ENCODE results near the gene DYRK3.

The DYRK3 gene

GRCh38 chr1:206661161-206661820, 26.0 kb downstream of the DYRK3 start:
- DNase-seq (ENCODE audit: low read depth), result no peak

- DNase-seq (ENCODE audit: low read depth), result no peak
Measured at GRCh38 chr1:206662396-206663092, 27.2 kb downstream of the DYRK3 start.

GRCh38 chr1:206663362-206663761, 28.0 kb downstream of the DYRK3 start:
- no peak for DNase-seq (ENCODE audit: low read depth)

- peak; percentile 56 for DNase-seq (ENCODE audit: low read depth)
Measured at GRCh38 chr1:206663832-206664652, 28.7 kb downstream of the DYRK3 start.

GRCh38 chr1:206664740-206665139, 29.4 kb downstream of the DYRK3 start:
- no peak for DNase-seq (ENCODE audit: low read depth)

GRCh38 chr1:206666031-206666561, 30.8 kb downstream of the DYRK3 start:
- DNase-seq (ENCODE audit: low read depth), result no peak

GRCh38 chr1:206666954-206667665, 31.8 kb downstream of the DYRK3 start:
- DNase-seq (ENCODE audit: low read depth), result no peak

- DNase-seq (ENCODE audit: low read depth), result no peak
Measured at GRCh38 chr1:206668351-206668750, 33.0 kb downstream of the DYRK3 start.

- no peak for DNase-seq (ENCODE audit: low read depth)
Measured at GRCh38 chr1:206668874-206669410, 33.6 kb downstream of the DYRK3 start.

GRCh38 chr1:206672011-206672688, 36.8 kb downstream of the DYRK3 start:
- DNase-seq (ENCODE audit: low read depth), result no peak

- DNase-seq (ENCODE audit: low read depth), result no peak
Measured at GRCh38 chr1:206672844-206673758, 37.8 kb downstream of the DYRK3 start.

- no peak for DNase-seq (ENCODE audit: low read depth)
Measured at GRCh38 chr1:206674236-206674635, 38.9 kb downstream of the DYRK3 start.

GRCh38 chr1:206674745-206675175, 39.4 kb downstream of the DYRK3 start:
- DNase-seq (ENCODE audit: low read depth), result no peak

- DNase-seq (ENCODE audit: low read depth), result no peak
Measured at GRCh38 chr1:206676499-206676898, 41.2 kb downstream of the DYRK3 start.

GRCh38 chr1:206678490-206678889, 43.2 kb downstream of the DYRK3 start:
- DNase-seq (ENCODE audit: low read depth), result no peak

GRCh38 chr1:206679738-206680211, 44.4 kb downstream of the DYRK3 start:
- no peak for DNase-seq (ENCODE audit: low read depth)

- no peak for DNase-seq (ENCODE audit: low read depth)
Measured at GRCh38 chr1:206680279-206680678, 44.9 kb downstream of the DYRK3 start.

- DNase-seq (ENCODE audit: low read depth), result no peak
Measured at GRCh38 chr1:206681359-206681758, 46.0 kb downstream of the DYRK3 start.

GRCh38 chr1:206682111-206682510, 46.8 kb downstream of the DYRK3 start:
- DNase-seq (ENCODE audit: low read depth), result no peak

- no peak for DNase-seq (ENCODE audit: low read depth)
Measured at GRCh38 chr1:206683313-206683712, 48.0 kb downstream of the DYRK3 start.
